GM18870 (cell line): ENCODE measurements around the gene ACACB.

Source experiments
- ATAC-seq: cut with Tn5 transposase; IDR thresholded peaks from one replicate; pipeline ENCODE4 v1.9.1; 2021; ENCODE audit warnings: moderate library complexity; ENCODE audit not compliant: unreplicated experiment

Gene ACACB

DNA sequence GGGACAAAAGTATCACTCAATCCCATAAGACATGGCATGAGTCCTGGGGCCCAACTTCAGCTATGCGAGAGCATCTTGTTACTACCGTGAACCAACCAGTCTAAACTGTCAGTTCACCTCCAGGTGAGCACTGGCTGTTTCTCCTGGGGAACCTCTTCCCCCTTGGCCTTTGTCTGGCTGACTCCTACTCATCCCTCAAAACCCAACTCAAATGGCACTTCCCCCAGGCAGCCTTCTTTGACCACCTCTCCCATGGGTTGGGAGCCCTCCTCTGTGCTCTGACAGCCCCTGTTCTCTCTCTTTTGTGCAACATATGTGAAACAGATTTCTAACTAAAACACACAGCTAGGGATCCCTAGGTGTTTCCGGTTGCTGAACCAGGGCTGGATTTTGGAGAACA lies 155.0 kb downstream of the ACACB start:
- no peak for ATAC-seq

DNA sequence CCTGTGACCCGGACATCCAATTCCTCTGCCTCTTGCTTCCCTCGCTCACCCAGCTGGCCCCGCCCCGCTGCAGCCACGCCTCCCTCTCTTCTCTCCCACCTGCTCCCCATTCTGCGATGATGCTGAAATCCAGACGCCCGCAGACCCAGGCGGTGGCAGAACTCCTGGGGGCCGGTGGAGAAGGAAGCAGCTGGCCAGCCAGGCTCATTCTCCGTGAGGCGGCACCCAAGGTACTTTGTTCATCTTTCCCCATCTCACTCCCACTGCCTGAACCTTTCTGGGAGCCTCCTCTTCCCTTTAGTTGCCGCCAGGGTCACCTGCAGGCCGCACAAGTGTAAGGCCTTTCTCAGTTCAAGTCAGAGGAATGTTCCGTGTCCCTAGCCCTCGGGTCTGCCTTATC lies 157.0 kb downstream of the ACACB start:
- ATAC-seq: no peak

DNA sequence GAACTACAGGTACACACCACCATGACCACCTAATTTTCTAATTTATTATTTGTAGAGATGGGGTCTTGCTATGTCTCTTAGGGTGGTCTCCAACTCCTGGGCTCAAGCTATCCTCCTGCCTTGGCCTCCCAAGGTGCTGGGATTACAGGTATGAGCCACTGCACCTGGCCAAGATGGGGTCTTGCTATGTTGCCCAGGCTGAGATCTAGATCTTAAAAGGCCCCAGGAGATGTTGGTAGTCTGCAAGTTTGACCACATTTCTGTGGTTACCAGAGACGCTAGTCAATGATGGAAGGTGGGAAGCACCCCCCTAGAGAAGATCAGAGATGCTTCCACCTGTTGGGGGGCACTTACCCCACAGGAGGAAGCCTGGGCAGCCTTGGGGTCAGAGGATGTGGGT lies 158.0 kb downstream of the ACACB start:
- ATAC-seq: no peak

DNA sequence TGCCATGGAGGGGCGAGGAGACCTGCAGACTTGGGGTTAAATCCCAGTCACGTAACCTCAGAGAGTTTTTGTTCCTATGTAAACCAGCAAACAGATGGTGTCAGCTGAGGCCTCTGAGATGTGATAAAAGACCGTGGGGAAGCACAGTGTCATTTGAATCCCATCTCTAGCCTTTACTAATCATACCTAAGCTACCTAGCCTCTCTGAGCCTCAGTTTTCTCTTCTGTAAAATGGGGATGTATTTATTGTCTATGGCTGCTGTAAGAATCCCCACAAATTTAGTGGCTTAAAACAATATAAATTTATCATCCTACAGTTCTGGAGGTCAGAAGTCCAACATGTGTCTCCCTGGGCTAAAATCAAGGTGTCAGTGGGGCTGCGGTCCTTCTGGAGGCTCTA lies 158.8 kb downstream of the ACACB start:
- no peak for ATAC-seq

DNA sequence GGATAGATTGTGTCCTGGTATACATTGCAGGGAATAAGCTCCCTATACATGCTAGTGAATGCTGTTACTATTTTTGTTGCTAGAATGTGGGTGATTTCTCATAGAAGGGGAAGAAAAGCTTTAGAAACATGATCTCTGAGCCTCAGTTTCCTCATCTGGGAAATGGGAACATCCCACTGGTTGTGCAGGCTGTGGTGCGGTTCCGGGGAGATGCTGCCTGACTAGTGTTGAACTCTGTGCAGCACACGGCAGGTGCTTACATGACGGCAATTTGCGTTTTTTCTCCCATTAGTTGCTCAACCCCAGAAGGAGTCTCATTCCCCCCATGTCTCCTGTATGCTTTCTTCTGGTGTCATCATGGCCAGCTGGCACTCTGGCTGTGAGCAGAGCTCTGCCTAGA lies 159.8 kb downstream of the ACACB start:
- ATAC-seq: no peak

DNA sequence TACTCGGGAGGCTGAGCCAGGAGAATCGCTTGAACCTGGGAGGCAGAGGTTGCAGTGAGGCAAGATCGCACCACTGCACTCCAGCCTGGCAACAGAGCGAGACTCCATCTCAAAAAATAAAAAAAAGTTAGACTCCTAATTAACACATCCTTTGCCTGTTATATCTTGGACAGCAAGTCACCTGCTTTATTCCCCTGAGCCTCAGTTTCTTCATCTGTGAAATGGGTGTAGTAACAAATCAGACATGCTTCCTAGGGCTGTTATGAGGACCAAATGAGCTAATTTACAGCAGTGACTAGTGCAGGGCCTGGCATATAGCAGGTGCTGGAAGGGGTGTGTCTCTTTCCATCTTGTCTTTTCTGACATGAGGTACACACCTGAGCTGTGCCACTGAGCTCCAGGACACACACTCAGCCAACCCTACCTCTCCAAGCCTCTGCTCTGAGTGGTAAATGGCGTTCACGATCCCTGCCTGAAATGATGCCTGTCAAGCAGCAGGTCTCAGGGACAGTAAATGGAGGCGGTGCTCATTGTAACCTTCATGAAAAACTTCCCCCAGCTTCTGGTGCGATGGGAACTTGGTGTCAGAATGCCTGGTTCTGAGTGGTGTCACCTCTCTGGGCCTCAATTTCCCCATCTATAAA lies 161.0 kb downstream of the ACACB start:
- ATAC-seq: no peak

DNA sequence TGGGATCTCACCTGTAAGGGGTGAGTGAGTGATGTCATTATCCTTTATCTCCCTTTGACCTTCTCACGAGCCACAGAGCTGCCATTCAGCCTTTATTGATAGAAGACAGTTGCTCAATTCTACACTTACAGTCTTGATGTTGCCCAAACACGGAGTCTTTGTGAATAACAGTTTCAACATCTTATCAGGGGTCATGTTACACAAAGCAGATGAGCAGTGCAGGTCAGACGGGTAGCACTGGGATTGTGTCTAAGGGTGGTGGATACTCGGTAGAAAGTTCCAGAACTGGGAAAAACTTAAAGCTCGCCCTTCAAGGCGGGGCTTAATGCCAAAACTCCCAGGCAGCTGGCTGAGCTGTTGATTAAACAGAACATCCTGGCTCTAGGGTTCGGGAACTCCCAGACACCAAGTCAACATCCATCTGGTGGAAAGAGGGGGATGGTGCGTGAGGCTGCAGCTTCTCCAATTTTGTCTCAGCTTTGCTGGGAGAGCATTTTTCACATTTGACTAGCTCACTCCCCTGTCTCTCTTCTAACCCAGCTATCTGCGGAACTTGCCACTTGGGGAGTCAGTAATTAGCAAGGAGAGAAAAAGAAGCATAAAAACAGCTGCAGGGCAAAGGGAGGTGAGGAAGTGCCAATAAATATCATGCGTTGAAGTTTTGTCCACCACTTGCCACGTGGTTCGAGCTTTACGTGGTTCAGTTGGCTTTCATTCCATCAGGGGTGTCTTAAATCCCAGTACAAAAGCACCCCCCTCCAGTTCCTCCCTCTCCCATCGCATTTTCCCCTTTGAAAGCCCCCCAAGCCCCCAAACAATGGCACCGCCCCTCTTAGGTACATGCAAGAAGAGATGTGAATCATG lies 161.7 kb downstream of the ACACB start:
- no peak for ATAC-seq

DNA sequence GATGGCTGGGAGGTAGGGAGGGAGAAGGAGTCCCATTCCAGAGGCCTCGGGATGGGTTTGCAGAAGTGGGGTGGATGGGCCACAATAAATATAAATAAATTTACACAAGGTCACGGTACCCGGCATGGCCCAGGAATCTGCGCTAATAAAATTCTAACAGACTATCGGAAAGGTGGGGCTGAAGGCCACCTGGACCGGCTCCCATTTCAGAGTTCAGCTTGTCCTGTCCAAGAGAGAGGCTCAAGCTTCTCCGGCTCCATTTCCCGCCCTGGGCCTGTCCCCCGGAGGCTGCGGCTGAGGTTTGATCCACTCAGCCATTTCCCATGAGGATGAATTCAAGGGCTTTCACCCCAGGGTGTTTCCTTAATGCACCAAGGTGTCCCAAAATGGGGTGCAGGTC lies 162.5 kb downstream of the ACACB start:
- ATAC-seq: no peak

DNA sequence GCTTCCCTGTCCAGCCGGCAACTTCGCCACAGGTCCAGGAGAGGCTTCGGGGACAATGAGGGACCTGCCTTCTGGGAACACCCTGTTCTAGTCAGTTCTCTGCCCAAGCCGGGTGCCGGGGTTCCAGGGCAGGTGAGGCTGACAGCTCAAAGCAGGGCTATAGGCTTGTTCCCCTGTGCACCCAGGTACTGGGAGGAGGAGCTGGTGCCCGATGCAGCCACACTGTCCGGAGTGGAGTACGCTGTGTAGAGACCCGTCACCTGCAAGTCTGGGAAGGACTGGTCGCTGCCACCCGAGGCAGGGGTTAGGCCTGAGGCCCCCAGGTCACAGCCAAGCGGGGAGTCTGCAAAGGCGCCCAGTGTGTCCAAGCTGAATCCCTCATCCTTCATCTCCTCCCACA lies 163.1 kb downstream of the ACACB start:
- ATAC-seq: no peak

DNA sequence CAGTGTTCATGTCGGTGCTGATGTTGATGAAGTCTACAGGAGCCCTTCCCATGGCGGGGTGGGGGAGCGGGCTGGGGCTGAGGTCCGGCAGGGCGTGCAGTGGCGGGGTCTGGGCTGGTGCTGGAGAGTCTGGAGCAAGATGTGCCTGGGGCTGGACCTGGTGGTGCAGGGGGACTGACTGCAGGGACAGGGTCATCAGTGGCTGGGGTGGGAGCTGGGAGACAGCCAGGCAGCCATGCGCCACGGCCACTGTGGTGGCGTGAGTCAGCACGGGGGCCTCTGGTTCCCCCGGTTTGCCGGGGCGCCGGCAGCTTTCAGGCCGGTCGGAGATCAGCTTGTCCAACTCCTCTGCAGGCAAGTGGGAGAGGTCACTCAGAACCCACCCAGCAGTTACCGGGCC lies 165.1 kb downstream of the ACACB start:
- no peak for ATAC-seq

DNA sequence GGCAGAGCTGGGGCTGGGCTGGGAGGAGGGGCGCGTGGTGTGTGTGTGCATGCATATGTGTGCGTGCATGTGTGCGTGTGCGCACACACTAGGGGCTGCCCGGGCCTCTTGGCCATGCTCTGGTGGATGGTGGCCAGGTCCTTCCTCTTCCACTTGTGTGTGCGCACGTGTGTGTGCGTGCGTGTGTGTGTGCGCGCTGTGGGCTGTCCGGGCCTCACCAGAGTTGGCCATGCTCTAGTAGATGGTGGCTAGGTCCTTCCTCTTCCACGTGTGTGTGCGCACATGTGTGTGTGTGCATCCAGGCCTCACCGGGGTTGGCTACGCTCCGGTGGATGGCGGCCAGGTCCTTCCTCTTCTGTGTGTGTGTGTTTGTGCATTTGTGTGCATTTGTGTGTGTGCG lies 168.0 kb downstream of the ACACB start:
- ATAC-seq: no peak

DNA sequence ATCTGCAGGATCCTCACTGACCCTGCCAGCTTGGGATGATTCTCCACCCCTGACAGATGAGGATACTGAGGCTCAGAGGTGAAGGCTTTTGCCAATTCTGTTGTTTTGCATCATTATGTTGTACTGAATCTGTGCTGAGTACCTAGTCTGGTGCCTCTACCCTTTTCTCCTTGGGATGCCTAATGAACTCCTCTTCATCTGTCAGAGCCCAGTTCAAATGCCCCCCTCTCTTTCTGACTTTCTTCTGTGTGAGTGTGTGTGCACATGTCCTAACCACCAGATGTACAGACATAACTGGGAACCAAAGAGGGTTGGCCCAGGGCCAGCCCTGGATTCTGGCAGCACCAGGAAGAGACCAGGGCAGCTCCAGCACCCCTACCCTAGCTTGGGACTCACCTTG lies 169.9 kb downstream of the ACACB start:
- ATAC-seq: no peak

DNA sequence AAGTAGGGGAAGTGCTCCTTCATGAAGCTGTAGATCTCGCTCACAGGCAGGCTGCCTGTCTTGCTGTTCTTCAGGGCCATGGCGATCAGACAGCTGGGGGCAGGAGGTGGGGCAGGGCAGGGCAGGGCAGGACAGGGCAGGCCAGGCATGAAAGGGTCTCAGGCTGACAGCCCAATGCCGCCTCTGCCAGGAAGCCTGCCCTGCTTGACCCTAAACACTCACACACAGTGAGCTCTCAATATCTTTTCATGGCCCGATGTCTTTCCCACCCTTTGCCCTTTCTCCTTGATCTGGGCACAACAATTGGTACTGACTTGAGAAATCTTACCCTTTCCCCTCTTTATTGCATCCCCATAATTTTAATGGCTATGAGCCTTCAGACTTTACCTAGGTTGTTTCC lies 170.3 kb downstream of the ACACB start:
- ATAC-seq: no peak

DNA sequence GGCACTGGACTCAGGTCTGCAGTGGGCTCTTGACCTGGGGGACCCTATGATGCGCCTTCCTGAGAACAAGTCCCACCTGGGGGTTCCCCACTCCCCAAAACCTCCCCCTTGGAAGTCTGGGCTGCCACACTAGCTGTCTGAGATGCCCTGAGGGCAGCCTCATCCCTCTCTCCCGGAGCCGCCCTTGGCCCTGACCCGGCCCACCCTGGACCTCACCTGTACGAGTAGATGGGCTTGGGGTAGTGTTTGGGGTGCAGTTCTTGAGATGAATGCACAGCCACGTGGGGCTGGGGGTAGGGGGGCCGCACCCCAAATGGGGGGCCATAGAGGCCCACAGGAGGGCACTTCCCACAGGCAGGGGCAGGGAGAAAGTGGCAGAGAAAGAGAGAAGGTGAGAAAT lies 170.8 kb downstream of the ACACB start:
- ATAC-seq: no peak

DNA sequence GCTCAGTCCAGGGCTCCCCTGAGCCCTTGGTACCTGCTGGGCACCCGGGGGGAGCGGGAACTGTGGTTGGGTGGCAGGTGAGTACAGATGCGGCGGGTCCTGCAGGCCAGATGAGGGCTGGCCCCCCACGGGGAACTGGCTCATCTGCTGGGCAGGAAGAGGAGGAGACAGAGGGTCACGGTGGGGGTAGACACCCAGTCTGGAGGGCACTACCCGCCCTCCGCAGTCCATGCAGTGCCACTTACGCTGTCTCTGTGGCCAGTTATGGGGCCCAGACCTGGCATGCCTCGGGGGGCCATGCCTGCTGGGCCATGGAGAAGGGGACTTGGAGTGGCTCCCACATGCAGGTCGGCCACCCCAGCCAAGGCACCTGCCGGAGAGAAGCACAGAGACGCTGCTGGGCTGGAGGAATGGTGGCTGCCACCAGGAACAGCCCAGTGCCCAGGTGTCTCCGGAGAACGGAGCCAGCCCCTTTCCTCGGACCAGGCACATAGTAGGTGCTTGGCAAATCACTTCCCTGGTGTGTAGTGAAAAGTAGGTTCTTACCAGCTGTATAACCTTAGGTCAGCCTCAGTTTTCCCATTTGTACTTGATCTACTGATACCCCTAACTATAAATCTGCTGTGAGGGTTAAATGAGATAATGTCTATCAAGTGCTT lies 171.6 kb downstream of the ACACB start:
- ATAC-seq: no peak

DNA sequence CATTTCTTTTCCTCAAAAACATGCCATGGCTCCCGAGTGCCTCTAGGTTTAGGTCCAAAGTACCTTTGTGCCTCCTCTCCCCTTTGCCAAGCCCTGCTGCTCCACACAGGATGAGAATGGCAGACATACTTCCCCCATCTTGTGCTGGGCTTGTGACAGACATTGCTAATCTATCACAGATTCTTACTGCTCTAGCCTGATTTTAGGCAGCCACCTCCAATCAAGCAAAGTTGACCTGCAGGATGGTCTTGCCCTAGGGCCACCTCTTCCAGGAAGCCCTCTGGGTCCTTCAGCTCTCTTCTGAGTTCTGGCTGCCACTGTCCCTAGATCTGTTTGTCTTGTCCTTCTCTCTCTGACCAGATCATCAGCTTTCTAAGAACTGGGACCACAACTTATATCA lies 172.2 kb downstream of the ACACB start:
- no peak for ATAC-seq

DNA sequence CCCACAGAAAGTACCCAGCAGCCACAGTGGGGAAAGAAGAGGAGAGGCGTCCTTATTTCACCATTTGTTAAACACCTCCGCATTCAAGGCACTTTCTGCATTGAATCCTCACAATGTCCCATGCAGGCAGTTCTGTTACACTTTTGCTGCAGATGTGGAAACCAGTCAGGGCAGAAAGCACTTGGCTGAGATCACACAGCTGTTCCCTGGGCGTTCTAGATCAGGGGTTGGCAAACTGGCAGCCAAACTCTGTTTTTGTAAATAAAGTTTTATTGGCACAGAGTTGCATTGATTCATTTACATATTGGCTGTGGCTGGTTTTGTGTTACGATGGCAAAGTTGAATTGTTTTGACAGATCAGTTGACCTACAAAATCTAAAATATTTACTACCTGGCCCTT lies 172.6 kb downstream of the ACACB start:
- no peak for ATAC-seq

DNA sequence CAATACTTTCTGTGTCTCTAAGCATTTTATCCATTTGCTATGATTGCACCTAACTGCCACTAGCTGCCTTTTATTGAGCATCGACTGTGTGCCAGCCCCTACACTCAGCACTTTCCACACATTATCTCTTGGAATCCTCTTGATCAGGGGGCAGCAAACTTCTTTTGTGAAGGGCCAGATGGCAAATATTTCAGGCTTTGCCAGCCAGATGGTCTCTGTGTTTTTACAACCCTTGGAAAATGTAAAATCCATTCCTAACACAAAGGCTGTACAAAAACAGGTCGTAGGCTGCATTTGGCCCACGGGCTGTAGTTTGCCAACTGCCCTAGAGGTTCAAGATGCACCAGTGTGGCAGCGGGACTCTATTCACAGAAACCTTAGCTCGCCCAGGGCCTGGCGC lies 173.2 kb downstream of the ACACB start:
- ATAC-seq: no peak

DNA sequence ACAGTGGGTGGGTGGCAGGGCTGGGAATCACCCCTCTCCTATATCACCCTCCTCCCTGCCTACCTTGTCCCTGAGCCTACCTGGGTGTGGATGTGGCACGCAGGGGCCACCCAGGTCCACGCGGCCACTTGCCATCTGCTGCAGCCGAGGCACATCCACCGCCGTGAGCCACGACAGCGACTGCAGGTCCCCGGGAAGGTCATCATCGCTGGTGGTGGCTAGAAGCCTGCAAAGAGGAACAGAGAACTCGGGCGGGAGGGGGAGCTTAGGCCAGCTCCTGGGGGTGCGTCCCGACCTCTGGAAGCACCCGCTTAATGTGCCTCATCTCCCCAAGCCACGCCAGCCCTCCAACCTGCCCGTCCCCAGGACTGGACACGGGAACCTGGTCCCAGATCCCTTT lies 173.7 kb downstream of the ACACB start:
- no peak for ATAC-seq

DNA sequence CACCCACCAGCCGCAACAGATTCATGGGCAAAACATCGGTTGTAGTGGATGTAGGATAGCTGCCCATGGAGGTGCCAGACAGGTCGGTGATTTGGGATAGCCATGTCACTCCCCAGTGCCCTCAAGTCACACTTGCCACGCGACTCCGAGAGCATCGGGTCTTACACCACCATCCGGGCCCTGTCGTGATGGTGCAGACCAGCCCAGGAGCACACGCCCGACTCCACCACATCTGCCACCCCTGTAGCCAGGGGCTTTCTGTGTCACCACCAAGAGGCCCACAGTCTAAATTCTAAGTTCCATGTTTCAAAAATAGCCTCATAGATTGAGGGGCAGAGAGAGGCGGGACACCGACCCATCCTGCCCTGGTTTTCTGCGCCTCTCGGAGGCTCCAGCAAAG lies 174.7 kb downstream of the ACACB start:
- no peak for ATAC-seq

DNA sequence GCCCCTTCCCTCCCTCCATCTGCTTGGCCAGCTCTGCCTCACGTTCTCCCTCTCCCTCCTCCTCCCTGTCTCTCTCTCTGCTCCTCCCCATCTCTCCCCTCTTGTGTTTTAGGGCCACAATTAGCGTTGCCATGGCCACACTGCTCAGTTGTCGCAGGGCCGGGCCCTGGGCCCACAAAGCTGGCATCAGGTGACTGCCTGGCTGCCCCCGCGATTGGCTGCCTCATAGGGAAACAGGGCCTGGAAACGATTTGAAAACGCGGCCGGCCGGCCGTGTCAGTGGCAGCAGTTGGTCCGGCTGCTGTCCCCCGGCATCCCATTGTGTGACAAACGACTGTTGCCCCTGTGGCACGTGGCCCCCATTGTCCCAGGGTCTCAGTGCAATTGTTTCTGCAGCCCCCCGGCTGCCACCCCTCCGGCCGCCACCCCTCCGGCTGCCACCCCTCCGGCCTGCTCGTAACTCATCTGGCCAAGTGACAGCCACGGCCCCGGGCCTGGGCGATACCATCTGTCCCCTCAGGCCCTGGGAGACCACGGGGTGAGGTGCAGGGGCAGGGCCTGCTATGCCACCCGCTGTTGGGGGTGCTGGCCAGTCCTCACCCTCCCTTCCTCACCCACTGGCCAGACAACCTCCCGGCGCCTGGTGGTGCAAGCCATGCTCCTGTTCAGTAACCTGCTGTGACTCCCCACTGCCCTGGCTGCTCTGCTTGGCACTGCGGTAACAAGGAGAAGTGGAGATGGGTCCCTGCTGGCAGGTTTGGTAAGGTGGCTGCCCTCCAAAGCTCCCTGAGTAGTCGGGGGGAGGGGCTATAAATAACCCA lies 175.3 kb downstream of the ACACB start:
- no peak for ATAC-seq
